Measurements from ENCODE around the gene AOPEP.

DNA sequence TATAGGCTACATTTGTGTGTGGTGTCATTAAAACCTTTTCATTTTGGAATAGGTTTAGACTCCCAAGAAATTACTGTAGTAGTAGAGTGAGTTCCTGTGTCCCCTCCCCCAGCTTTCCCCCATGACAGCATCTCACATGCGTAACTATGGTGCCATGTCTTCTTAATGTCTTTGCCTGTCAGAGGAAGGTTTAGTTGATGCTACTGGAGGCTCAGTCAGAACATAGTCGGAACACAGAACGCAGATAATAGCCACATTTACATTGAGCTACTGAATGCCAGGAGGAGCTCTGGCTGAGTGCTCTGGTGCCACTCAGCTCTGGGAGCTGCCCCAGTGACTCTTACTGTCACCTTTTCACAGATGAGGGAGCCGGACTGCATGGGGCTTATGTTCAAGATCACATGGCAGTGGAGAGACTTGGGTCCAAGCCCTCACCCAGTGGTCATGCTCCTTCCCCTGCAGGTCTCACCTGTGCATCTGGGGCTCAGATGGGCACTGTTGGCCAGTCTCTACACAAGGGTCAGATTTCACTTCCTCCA is 223.6 kb downstream of the AOPEP start:
- TF ChIP-seq, protein P1, sequence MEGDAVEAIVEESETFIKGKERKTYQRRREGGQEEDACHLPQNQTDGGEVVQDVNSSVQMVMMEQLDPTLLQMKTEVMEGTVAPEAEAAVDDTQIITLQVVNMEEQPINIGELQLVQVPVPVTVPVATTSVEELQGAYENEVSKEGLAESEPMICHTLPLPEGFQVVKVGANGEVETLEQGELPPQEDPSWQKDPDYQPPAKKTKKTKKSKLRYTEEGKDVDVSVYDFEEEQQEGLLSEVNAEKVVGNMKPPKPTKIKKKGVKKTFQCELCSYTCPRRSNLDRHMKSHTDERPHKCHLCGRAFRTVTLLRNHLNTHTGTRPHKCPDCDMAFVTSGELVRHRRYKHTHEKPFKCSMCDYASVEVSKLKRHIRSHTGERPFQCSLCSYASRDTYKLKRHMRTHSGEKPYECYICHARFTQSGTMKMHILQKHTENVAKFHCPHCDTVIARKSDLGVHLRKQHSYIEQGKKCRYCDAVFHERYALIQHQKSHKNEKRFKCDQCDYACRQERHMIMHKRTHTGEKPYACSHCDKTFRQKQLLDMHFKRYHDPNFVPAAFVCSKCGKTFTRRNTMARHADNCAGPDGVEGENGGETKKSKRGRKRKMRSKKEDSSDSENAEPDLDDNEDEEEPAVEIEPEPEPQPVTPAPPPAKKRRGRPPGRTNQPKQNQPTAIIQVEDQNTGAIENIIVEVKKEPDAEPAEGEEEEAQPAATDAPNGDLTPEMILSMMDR (IDR thresholded peaks at IDR 0.05; ENCODE audit: low read length), result no peak
- TF ChIP-seq EZH2 (IDR thresholded peaks at IDR 0.05; ENCODE audit: borderline replicate concordance, low read length), result no peak

Data from OCI-LY1 (cell line).